ENCODE measurements around the gene RDH13. TPM values are rescaled to one million over a fixed set of nuclear protein-coding genes. Genes with fewer than 3 reads are reported as not detected.

The RDH13 gene
- total and polyA plus RNA-seq, 9 donors, result 7.8 to 17.3 (median 11.8) TPM

DNA sequence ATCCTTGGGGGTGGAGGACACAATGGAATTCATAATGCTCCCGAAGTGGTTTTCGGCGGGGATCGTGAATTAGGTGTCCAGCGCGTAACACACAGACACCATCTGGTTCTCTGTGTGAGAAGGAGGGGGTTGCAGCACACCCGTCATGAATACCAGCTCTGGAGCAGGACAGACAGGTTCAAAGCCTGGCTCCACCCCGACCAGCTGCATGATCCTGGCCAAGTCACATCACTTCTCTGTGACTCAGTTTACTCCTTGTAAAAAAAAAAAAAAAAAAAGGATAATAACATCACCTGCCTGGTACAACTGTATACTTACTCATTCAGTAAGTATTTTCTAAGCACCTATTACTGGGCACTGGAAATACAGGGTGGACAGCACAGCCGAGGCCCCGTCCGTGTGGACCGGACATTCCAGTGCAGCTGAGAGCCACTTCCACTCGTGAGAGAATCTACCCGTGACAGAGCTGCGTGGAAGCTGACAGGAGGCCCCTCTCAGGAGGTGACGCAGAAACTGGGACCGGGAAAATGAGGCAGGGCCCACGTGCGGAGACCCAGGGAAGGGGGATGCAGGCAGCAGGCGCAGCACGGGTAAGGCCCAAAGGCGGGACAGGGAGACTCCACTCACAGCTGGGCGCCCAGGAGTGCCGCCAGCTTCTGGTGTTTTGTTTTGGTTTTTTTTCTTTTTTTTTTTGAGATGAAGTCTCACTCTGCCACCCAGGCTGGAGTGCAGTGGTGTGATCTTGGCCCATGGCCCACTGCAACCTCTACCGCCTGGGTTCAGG is 12.0 kb downstream of the RDH13 start:
- Histone ChIP-seq H3K4me3 (no peak overlapping the region), H3K27me3 (no peaks in the 10 kb centered on the region), H3K9me3 (no peaks in the 10 kb centered on the region), H3K36me3 (no peaks in the 10 kb centered on the region), H3K27ac (no peak overlapping the region), H3K4me1 (ENCODE audit: insufficient read depth) (no peaks in the 10 kb centered on the region)
- intact Hi-C loops (cut with DNase I), result no loop called here
- no peak for DNase-seq
- 94 to 96% (median 96%) methylated on average over 25 of the region's 25 CpGs for WGBS, 3 donors
- TF ChIP-seq POLR2A (IDR thresholded peaks at IDR 0.05), result no peak
- TF ChIP-seq, protein P1, sequence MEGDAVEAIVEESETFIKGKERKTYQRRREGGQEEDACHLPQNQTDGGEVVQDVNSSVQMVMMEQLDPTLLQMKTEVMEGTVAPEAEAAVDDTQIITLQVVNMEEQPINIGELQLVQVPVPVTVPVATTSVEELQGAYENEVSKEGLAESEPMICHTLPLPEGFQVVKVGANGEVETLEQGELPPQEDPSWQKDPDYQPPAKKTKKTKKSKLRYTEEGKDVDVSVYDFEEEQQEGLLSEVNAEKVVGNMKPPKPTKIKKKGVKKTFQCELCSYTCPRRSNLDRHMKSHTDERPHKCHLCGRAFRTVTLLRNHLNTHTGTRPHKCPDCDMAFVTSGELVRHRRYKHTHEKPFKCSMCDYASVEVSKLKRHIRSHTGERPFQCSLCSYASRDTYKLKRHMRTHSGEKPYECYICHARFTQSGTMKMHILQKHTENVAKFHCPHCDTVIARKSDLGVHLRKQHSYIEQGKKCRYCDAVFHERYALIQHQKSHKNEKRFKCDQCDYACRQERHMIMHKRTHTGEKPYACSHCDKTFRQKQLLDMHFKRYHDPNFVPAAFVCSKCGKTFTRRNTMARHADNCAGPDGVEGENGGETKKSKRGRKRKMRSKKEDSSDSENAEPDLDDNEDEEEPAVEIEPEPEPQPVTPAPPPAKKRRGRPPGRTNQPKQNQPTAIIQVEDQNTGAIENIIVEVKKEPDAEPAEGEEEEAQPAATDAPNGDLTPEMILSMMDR (IDR thresholded peaks at IDR 0.05), result no peak
- no peak for TF ChIP-seq EP300 (IDR thresholded peaks at IDR 0.05)

DNA sequence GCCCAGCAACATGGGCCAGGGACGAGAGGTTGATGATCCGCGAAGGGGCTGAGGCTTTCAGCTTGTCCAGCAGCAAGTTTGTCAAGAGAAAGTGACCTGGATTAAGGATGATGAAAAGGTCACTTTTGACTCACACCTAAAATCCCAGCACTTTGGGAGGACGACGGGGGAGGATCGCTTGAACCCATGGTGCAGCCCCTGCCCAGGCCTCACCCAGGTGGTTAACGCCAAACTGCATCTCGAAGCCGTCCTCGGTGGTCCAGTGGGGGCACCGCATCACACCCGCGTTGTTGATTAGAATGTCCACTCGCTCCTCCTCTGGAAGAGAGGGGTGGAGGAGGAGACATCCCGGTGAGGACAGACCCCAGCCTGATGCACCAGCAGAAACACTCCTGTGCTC is 14.5 kb downstream of the RDH13 start:
- Histone ChIP-seq H3K36me3 (no peaks in the 10 kb centered on the region), H3K9me3 (no peaks in the 10 kb centered on the region), H3K27me3 (no peaks in the 10 kb centered on the region), H3K4me3 (no peak overlapping the region), H3K27ac (no peak overlapping the region), H3K4me1 (ENCODE audit: insufficient read depth) (no peaks in the 10 kb centered on the region)
- intact Hi-C loops (cut with DNase I), result no loop called here
- TF ChIP-seq EP300 (IDR thresholded peaks at IDR 0.05) (no peak), POLR2A (IDR thresholded peaks at IDR 0.05) (no peak)
- TF ChIP-seq, protein P1 (IDR thresholded peaks at IDR 0.05), result no peak
- 94 to 96% (median 95%) methylated on average over 15 of the region's 15 CpGs for WGBS, 3 donors
- DNase-seq, result no peak

DNA sequence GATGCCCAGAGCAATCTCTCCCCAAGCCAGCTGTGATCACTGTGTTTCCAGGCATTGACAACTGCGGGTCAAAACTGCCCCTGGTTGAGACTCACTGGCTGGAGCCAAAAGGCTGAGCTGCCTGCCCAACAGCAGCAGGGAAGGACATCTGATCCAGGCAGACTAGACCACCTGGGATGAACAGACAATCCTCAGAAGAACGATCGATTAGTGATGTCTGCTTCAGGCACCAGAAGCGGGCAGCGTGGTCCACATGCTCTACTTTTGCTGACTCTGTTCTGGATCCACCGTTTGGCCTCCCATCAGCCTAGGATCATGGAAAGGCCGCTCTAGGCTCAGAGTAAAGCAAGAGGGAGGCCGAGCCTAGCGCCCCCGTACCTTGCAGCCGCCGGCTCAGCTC is 15.0 kb downstream of the RDH13 start:
- H3K36me3 ChIP-seq, result no peaks in the 10 kb centered on the region
- intact Hi-C loops (cut with DNase I), result no loop called here
- no peaks in the 10 kb centered on the region for H3K4me1 ChIP-seq (ENCODE audit: insufficient read depth)
- WGBS, 3 donors, result 92 to 94% (median 92%) methylated on average over 12 of the region's 12 CpGs
- H3K27me3 ChIP-seq, result no peaks in the 10 kb centered on the region
- no peak overlapping the region for H3K4me3 ChIP-seq
- H3K9me3 ChIP-seq, result no peaks in the 10 kb centered on the region
- no peak for DNase-seq
- no peak overlapping the region for H3K27ac ChIP-seq
- TF ChIP-seq POLR2A (IDR thresholded peaks at IDR 0.05), result no peak

GRCh38 chr19:55046975-55047622 is 15.8 kb downstream of the RDH13 start:
- no peak for TF ChIP-seq POLR2A (IDR thresholded peaks at IDR 0.05)
- TF ChIP-seq, protein P1 (IDR thresholded peaks at IDR 0.05), result no peak
- TF ChIP-seq EP300 (IDR thresholded peaks at IDR 0.05), result no peak
- WGBS, 3 donors, result 84 to 90% (median 88%) methylated on average over 17 of the region's 17 CpGs
- intact Hi-C loops (cut with DNase I), result no loop called here
- H3K9me3 ChIP-seq, result no peaks in the 10 kb centered on the region
- H3K4me3 ChIP-seq, result no peak overlapping the region
- no peak overlapping the region for H3K27ac ChIP-seq
- H3K27me3 ChIP-seq, result no peaks in the 10 kb centered on the region
- no peaks in the 10 kb centered on the region for H3K4me1 ChIP-seq (ENCODE audit: insufficient read depth)
- no peaks in the 10 kb centered on the region for H3K36me3 ChIP-seq
- no peak for DNase-seq

All from ovary (tissue), 9 donors.